HG03097 (cell line): ENCODE data around the gene CLIC2.
"Not testable (repeated sequence)": the region's sequence is repeated elsewhere in the genome, so short reads cannot be mapped to it uniquely, and the experiment has no call there.

Experiments
- ATAC-seq: cut with Tn5 transposase; IDR thresholded peaks from one replicate; pipeline ENCODE4 v1.9.1; 2021; ENCODE audit not compliant: unreplicated experiment, low FRiP score

The CLIC2 gene

DNA sequence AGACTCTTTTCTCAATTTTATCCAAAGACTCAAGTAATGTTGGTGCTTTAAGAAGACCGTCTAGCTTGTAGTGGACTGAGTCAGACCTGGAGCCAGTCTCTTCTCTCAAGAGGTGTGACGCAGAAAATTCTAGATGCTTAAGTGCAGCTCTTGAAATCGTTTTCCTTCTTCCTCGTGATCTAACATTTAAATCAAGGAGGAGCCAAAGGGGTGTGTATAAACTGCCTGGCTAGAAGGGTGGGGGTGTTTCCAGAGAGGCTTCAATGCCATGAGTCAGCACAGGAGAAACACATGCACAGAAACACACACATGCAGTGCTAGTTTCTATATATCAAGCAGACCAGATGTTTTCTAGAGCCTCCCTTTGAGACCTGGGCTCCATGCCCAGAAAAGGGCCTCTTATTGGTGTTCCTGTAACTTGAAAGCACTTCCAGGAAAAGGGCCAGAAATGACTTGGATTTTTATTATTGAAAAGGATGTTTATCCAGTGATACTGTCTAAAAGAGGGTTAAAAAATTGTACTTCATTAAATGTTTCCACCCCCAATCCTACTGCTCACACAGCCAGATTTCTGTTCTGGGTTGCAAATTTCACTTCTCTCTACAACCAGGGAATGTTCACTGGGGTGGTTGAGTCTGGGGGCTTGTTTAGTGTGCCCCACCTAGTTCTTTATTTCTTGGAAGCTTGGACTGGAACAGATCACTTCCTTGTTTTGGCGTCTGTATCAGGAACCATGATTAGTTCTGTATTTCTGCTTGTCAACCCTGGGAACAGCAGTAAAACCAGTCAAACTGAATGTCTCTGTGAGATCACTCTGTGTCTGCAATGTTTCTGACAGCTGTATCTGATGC is at the start of gene CLIC2:
TSS of gene CLIC2 (minus strand) at position 129 of the 851 bp plus-strand sequence. CDS start 187 bp downstream, outside the sequence.
- ATAC-seq: no peak

DNA sequence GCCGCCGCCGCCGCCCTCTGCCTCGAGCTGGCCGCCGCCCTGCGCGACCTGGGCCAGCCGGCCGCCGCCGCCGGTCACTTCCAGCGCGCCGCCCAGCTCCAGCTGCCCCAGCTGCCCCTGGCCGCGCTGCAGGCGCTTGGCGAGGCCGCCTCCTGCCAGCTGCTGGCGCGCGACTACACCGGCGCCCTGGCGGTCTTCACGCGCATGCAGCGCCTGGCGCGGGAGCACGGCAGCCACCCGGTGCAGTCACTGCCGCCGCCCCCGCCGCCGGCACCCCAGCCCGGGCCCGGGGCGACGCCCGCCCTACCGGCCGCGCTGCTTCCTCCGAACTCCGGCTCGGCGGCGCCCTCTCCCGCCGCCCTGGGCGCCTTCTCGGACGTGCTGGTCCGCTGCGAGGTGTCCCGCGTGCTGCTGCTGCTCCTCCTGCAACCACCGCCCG is 48.1 kb upstream of the CLIC2 start:
- ATAC-seq: peak; percentile 32

DNA sequence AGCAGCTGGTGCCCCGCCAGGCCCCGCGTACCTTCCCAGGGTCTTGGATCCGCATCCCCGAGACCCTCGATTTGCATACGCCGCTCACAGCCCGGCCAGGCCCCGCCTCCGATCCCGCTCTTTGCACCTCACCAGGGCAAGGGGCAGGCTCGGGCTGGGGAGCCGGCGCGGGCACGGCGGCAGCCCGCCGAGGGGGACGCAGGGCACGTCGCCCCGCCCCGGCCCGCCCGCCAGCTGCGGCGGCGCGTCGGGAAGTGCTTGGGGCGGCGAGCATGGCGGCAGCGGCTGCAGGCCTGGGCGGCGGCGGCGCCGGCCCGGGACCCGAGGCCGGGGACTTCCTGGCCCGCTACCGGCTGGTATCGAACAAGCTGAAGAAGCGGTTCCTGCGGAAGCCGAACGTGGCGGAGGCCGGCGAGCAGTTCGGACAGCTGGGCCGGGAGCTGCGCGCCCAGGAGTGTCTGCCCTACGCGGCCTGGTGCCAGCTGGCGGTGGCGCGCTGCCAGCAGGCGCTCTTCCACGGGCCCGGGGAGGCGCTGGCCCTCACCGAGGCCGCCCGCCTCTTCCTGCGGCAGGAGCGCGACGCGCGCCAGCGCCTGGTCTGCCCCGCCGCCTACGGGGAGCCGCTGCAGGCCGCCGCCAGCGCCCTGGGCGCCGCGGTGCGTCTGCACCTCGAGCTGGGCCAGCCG is 47.6 kb upstream of the CLIC2 start, which contains the start of gene F8A2:
TSS of gene F8A2 (plus strand) at position 253 of the 686 bp plus-strand sequence. CDS start at position 273, 20 bp downstream.
- ATAC-seq: peak; percentile 79

DNA sequence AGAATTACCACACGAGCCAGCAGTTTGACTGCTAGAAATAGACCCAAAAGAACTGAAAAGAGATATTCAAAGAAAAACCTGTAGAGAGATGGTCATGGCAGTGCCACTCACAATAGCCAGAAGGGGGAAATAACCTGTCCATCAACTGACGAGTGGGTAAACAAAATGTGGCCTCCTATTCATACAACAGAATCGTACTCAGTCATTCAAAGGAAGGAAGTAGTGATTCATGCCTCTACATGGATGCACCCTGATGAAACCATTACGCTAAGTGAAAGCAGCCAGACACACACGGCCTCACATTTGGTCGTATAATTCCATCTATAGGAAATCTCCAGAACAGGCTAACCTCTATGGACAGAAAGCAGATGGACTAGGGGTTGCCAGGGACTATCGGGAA is 45.4 kb upstream of the CLIC2 start:
- ATAC-seq: not testable (repeated sequence)

DNA sequence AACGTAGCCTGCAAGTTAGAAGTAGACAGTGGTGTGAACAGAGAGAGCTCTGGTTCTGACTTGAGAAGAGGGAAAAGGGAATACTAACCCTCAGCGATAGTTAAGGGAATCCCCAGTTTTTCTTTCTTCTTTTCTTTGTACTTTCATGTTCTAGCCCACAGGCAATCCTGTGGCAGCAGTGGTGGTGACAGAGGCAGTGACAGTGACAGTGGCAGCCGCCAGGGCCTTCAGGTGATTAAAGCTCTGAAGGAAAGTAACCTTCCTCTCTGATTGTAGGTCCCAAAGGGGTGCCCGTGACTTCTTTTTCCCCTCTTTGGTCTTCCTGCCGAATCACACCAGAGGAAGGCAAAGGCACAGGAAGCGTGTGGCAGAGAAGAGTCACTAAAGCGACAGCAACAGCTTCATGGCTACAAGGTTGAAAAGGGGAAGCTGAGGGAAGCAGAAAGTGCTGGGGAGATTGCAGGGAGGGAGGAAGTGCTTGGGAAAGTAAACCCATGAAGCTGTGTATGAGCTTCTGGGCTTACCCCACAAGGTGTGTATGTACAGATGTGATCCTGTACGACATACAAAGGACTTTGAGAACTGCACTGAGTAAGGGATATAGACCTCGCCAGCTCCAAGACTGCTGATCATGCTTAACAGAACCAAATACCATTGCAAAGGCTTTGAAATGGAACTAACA is 39.5 kb upstream of the CLIC2 start:
- not testable (repeated sequence) for ATAC-seq

DNA sequence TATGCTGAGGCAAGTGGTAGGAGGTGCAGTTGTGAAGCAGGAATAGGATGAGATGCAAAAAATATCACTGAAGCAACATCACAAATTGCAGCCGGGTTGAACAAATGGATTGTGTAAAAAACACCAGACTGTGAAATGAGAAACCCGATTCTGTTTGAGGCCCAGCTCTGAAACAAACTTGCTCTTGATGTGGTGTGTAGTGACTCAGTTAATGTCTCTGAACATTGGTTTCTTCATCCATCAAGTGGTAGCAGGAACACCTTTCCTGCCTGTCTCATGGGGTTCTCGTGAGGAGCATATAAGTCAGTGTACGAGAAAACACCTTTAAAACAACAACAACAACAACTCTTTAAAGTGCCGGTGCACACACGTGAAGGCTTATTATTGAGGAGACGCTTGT is 29.3 kb upstream of the CLIC2 start:
- ATAC-seq: not testable (repeated sequence)

DNA sequence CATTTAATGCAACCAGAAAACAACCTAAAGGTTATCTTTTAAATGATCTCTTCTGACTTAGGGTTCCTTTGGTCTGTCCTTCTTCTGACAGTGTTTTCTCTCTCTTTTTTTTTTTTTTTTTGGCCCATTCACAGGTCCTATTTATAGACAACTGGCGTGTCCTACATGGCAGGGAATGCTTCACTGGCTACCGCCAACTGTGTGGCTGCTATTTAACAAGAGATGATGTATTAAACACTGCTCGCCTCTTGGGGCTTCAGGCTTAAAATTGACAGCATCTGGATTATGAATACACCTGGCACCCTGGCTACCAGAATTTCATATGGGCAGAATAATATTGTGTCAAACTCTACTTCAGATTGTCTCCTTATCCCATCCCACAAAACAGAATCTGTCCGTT is 15.0 kb upstream of the CLIC2 start:
- not testable (repeated sequence) for ATAC-seq

DNA sequence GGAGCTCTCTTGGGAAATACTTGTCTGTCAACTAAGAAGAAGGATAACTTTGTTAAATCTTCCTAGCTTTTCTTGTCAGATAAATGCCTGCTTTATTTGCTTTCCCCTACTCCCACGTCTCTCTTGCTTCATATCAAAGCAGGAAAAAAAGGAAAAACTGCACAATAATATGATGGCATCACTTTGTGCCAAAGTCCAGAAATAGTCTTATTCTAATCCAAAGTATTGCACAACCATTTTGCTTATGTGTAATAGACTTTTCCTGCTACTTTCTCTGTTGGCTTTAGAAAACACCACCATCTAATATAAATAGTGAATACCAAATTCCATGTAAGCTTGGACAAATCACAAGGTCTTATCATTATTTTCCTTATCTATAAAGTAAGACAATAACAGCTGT is 11.3 kb upstream of the CLIC2 start:
- ATAC-seq: not testable (repeated sequence)

DNA sequence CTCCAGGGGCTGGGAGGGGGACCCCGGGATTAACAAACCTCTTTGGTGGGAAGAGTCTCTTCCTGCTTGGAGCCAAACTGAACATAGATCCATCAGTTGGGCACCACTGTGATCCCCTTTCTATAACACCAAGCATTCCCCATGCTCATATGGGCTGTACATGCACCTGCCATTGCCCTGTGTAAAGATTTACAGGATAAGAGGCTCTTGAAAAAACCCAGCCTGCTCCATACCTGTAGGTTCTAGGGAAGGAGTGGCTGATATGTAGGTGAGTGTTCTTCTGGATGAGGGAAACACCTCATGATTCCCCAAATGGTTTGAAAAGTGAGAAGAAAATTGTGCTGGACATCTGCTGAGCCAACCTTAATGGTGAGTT is 911 bp upstream of the CLIC2 start:
- ATAC-seq: not testable (repeated sequence)

DNA sequence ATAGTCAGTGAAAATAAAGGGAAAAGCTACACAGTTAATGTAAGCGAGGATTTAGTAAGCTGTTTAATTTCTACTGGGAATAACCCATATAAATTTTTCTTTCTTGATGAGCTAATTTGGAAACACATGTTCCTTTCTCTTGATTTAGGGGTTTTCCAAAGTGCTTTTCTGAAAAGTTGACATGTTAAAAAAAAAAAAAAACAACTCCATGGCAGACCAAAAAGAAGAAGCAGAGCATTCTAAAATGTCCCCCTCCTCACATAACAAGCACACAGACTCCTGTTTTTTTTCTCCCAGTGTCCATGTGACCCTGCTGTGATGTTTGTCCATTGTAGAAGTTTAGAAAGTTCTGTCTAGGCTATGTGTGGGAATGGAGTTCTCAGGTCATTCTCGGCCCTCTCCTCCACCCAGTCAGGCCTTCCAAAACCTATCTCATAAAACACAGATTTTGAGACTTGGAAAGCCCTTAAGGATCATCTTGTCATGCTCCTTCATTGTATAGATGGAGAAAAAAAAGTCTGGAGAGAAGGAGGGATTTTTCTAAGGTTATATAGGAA is 792 bp downstream of the CLIC2 start:
- ATAC-seq: no peak

DNA sequence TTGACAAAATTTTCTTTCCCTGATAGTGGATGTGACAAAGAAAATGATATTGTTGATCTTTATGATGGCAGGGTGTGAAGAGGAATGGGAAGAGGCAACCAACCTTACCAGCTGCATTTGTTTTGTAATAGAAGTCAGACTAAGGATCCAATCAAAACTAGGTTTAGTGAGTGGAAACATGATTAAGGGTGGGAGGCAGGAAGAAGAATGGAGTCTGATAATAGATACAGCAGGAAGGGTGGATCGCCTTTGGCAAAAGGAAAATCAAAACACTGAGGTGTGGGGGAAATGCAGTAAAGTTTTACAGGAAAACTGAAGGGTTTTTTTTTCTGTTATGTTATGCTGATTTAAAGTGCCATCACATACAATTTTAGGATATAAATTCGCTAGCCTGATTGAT is 3.4 kb downstream of the CLIC2 start:
- no peak for ATAC-seq

DNA sequence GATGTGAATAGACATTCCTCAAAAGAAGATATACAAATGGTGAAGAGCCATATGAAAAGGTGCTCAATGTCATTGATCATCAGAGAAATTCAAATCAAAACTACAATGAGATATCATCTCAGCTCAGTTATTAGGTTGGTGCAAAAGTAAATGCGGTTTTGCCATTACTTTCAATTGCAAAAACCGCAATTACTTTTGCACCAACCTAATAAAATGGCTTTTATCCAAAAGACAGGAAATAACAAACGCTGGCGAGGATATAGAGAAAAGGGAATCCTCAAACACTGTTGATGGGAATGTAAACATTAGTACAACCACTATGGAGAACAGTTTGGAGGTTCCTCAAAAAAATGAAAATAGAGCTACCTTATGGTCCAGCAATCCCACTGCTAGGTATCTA is 5.1 kb downstream of the CLIC2 start:
- ATAC-seq: no peak

DNA sequence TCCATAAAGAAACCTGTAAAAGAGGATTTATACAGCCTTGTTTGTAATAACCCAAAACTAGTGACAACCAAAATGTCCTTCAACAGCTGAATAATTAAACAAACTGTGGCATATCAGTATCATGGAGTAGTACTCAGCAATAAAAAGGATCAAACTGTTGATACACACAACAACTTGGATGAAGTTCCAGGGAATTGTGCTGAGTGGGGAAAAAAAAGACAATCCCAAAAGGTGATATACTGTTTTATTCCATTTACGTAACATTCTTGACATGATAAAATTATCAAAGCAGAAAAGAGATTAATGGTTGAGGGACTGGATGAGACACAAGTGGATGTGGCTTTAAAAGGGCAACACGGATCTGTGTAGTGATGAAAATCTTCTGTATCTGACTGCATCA is 7.8 kb downstream of the CLIC2 start:
- ATAC-seq: no peak

DNA sequence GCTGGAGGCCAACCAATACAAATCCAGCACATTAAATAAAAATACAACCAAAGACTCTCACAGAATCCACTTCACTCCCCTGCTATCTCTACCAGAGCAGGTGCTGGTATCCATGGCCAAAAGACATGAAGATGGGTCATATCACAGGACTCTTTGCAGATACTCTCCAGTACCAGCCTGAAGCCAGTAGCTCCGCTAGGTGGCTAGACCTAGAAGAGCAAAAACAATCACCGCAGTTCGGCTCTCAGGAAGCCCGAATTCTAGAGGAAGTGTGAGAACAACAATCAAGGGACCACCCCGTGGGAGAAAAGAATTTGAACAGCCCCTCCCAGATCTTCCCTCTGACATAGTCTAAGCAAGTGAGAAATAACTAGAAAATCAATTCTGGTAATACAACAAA is 20.2 kb downstream of the CLIC2 start:
- no peak for ATAC-seq

DNA sequence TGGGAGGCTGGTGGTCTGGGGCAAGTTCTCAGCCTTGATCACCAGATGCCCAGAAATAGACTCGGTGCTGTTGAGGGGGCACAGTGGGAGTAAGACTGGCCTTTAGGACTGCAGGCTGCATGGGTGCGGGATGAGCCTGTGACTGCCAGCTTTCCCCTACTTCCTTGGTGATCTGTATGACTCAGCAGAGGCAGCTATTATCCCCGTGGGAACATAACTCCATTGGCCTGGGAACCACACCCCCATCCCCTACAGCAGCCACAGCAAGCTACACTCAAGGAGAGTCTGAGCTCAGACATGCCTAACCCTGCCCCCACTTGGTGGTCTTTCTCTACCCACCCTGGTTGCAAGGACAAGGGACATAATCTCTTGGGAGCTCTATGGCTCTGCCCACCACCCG is 20.6 kb downstream of the CLIC2 start:
- ATAC-seq: no peak

DNA sequence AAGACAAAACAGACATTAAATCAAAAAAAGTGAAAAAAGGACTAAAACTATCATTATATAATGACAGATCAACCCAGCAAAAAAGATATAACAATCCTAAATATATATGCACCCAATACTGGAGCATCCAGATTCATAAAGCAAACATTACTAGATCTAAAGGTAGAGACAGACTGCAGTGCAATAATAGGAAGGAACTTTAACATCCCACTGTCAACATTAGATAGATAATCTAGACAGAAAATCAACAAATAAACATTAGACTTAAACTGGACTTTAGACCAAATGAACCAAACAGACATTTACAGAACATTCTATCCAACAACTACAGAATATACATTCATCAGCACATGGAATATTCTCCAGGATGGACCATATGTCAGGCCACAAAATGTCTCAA is 40.6 kb downstream of the CLIC2 start:
- ATAC-seq: no peak

DNA sequence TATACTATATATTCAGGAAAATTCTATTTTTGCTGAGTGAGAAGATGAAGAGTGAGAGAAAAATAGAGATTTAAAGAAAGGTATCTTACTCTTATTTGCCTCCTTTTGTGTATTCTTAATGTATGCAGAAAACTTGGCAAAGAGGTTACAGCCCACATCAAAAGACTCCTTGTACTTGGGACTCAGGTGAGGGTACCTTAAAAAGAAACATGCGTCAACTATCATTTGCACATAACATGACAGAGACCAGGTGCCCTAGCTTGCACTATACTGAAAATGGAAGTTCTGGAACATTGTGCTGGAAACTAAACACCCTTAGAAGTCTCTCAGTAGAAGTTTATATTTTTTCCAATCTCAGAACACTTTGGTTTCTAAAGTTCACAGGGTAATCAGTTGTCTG is 54.5 kb downstream of the CLIC2 start:
- no peak for ATAC-seq

DNA sequence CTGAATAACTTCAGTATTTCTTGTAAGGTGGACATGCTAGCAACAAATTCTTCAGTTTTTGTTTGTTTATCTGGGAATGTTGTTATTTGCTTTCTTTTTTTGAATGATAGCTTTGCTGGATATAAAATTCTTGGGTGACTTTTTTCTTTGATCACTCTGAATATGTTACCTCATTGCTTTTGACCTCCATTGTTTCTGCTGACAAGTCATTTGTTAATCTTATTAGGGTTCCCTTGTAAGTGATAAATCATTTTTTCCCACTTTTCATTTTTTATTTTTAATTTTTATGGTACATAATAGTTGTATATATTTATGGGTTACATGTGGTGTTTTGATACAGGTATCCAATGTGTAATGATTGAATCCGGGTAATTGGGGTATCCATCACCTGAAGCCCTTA is 63.4 kb downstream of the CLIC2 start:
- no peak for ATAC-seq

DNA sequence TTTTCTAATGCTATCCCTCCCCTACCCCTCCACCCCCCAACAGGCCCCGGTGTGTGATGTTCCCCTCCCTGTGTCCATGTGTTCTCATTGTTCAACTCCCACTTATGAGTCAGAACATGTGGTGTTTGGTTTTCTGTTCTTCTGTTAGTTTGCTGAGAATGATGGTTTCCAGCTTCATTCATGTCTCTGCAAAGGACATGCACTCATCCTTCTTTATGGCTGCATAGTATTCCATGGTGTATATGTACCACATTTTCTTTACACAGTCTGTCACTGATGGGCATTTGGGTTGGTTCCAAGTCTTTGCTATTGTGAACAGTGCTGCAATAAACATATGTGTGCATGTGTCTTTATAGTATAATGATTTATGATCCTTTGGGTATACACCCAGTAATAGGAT is 66.4 kb downstream of the CLIC2 start:
- not testable (repeated sequence) for ATAC-seq

DNA sequence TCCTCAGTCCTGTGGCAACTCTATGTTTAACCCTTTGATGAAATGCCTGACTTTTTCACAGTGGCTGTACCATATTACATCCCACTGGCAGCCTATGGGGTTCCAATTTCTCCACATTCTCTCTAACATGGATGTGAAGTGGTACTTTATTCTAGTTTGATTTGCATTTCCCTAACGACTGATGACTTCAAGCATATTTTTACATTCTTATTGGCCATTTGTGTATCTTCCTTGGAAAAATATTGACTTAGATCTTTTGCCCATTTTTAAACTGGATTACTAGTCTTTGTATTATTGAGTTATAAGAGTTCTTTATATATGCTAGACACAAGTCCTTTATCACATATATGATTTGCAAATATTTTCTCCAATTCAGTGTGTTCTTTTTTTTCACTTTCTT is 68.0 kb downstream of the CLIC2 start:
- no peak for ATAC-seq
